IMR-90 (cell line): ENCODE data around the gene GIT2. TPM values are rescaled to one million over a fixed set of nuclear protein-coding genes. Genes with fewer than 3 reads are reported as not detected.

Experiments
- ATAC-seq: fragments of 200-7000 bp; cut with Tn5 transposase; 2 replicates; pipeline ENCODE4 v1.9.1; 2020; ENCODE audit warnings: low read depth, mild to moderate bottlenecking, moderate library complexity
- BruUV-seq: library from RNA; stranded (reverse); fragments of 400-500 nt; replicated peaks from 2 replicates; lab custom pipeline; 2021; lab: Mats Ljungman, UMichigan
- CTCF ChIA-PET: fragments of 300-600 bp; formaldehyde crosslinking; extraction: SDS; loops from one replicate; lab custom pipeline; 2021; ENCODE audit warnings: antibody characterized with exemption; lab: Yijun Ruan, JAX
- POLR2A ChIA-PET: fragments of 300-600 bp; sonication (Branson Sonifier 250); formaldehyde crosslinking; loops from one replicate; lab custom pipeline; 2022; ENCODE audit warnings: antibody characterized with exemption; ENCODE audit not compliant: unreplicated experiment; lab: Charles Lee
- DNase-seq: peaks from one replicate; pipeline ENCODE4 v3.0.0; 2013
- H2AFZ ChIP-seq: replicated peaks from 2 replicates; pipeline ENCODE3; 2013; ENCODE audit warnings: low read length, mild to moderate bottlenecking; ENCODE audit not compliant: poor library complexity
- H2AK5ac ChIP-seq: 2 replicates; pipeline ENCODE4 v1.6.1; 2013; ENCODE audit warnings: low read depth, low read length, inconsistent platforms
- H2AK9ac ChIP-seq: replicated peaks from 2 replicates; pipeline ENCODE3; 2013; ENCODE audit warnings: mild to moderate bottlenecking, low read depth, low read length, moderate library complexity; ENCODE audit not compliant: poor library complexity
- H2BK120ac ChIP-seq: 2 replicates; pipeline ENCODE4 v1.6.1; 2013; ENCODE audit warnings: low read depth, low read length, inconsistent platforms
- H2BK15ac ChIP-seq: 3 replicates; pipeline ENCODE4 v1.6.1; 2013; ENCODE audit warnings: low read depth, low read length, inconsistent platforms
- H2BK20ac ChIP-seq: 2 replicates; pipeline ENCODE4 v1.6.1; 2013; ENCODE audit warnings: low read depth, mild to moderate bottlenecking, inconsistent platforms, low read length, moderate library complexity
- H2BK5ac ChIP-seq: 2 replicates; pipeline ENCODE4 v1.6.1; 2013; ENCODE audit warnings: mild to moderate bottlenecking, low read depth, low read length, inconsistent platforms; ENCODE audit not compliant: poor library complexity, severe bottlenecking
- H3K14ac ChIP-seq: replicated peaks from 2 replicates; pipeline ENCODE4 v1.6.1; 2013; ENCODE audit warnings: low read depth, low read length, inconsistent platforms
- H3K18ac ChIP-seq: 2 replicates; pipeline ENCODE4 v1.6.1; 2013; ENCODE audit warnings: low read depth, low read length, control low read depth
- H3K23ac ChIP-seq: 2 replicates; pipeline ENCODE4 v1.6.1; 2013; ENCODE audit warnings: low read depth, low read length, inconsistent platforms
- H3K27ac ChIP-seq: 2 replicates; pipeline ENCODE4 v1.5.1; 2013; ENCODE audit warnings: mild to moderate bottlenecking, control low read depth, low read length; ENCODE audit not compliant: insufficient read depth
- H3K27me3 ChIP-seq: 2 replicates; pipeline ENCODE4 v1.6.1; 2013; ENCODE audit warnings: low read length; ENCODE audit not compliant: control insufficient read depth, insufficient read depth
- H3K36me3 ChIP-seq: 2 replicates; pipeline ENCODE4 v1.6.1; 2013; ENCODE audit warnings: low read length, mixed read lengths; ENCODE audit not compliant: control insufficient read depth, insufficient read depth
- H3K4ac ChIP-seq: 2 replicates; pipeline ENCODE4 v1.6.1; 2013; ENCODE audit warnings: low read depth, low read length, inconsistent platforms
- H3K4me1 ChIP-seq: 2 replicates; pipeline ENCODE4 v1.6.1; 2013; ENCODE audit warnings: low read length, mixed read lengths; ENCODE audit not compliant: control insufficient read depth, insufficient read depth
- H3K4me2 ChIP-seq: 2 replicates; pipeline ENCODE4 v1.6.1; 2013; ENCODE audit warnings: low read depth, mild to moderate bottlenecking, control low read depth, low read length, moderate library complexity
- H3K4me3 ChIP-seq: 2 replicates; pipeline ENCODE4 v1.5.1; 2013; ENCODE audit warnings: low read depth, mild to moderate bottlenecking, control low read depth, low read length, moderate library complexity; ENCODE audit not compliant: insufficient read depth
- H3K56ac ChIP-seq: 2 replicates; pipeline ENCODE4 v1.6.1; 2013; ENCODE audit warnings: low read length, inconsistent platforms; ENCODE audit not compliant: insufficient read depth; ENCODE audit errors: extremely low read depth
- H3K79me1 ChIP-seq, 2 experiments: 2 replicates each; pipeline ENCODE4 v1.6.1; 2013; ENCODE audit warnings: low read length in 2 of 2, inconsistent platforms in 1 of 2, low read depth in 1 of 2
- H3K9ac ChIP-seq: 2 replicates; pipeline ENCODE4 v1.6.1; 2013; ENCODE audit warnings: low read depth, low read length, control low read depth
- H3K9me1 ChIP-seq: 2 replicates; pipeline ENCODE4 v1.6.1; 2013; ENCODE audit warnings: low read length, inconsistent platforms; ENCODE audit not compliant: insufficient read depth
- H3K9me3 ChIP-seq: 2 replicates; pipeline ENCODE4 v1.6.1; 2013; ENCODE audit warnings: low read length; ENCODE audit not compliant: control insufficient read depth, insufficient read depth
- H4K20me1 ChIP-seq: 2 replicates; pipeline ENCODE4 v1.6.1; 2013; ENCODE audit warnings: low read length, inconsistent platforms; ENCODE audit not compliant: insufficient read depth
- H4K5ac ChIP-seq: 2 replicates; pipeline ENCODE4 v1.6.1; 2013; ENCODE audit warnings: mild to moderate bottlenecking, low read depth, low read length, control low read depth
- H4K8ac ChIP-seq, 2 experiments: 2 replicates each; pipeline ENCODE4 v1.6.1; 2013; ENCODE audit warnings: low read depth in 2 of 2, low read length in 2 of 2, control low read depth in 1 of 2, inconsistent platforms in 1 of 2
- H4K91ac ChIP-seq: 2 replicates; pipeline ENCODE4 v1.6.1; 2013; ENCODE audit warnings: low read depth, low read length, inconsistent platforms; ENCODE audit not compliant: insufficient read depth
- BHLHE40 ChIP-seq: fragments of 150-350 bp; IDR thresholded peaks from 2 replicates; pipeline ENCODE4 v1.6.1; 2016; ENCODE audit warnings: mild to moderate bottlenecking, low read depth, low read length
- CEBPB ChIP-seq: IDR thresholded peaks from 2 replicates; pipeline ENCODE4 v1.6.1; 2012; ENCODE audit warnings: low read depth, low read length, improper control_type of control experiment
- CHD1 ChIP-seq: IDR thresholded peaks from 2 replicates; pipeline ENCODE4 v1.6.1; 2012; ENCODE audit warnings: low read depth, low read length, improper control_type of control experiment
- CTCF ChIP-seq: conservative IDR thresholded peaks from 2 replicates; pipeline ENCODE4 v1.5.1; 2012; ENCODE audit warnings: mild to moderate bottlenecking, low read depth, low read length, improper control_type of control experiment
- ELK1 ChIP-seq: fragments of 150-350 bp; IDR thresholded peaks from 2 replicates; pipeline ENCODE4 v1.6.1; 2016; ENCODE audit warnings: low read depth, mild to moderate bottlenecking, low read length, moderate library complexity, borderline replicate concordance
- FOS ChIP-seq: fragments of 150-350 bp; IDR thresholded peaks from 2 replicates; pipeline ENCODE4 v1.6.1; 2016; ENCODE audit warnings: low read depth, low read length
- MAZ ChIP-seq: IDR thresholded peaks from 2 replicates; pipeline ENCODE4 v1.6.1; 2012; ENCODE audit warnings: low read depth, mild to moderate bottlenecking, low read length, improper control_type of control experiment, moderate library complexity, borderline replicate concordance
- MXI1 ChIP-seq: IDR thresholded peaks from 2 replicates; pipeline ENCODE4 v1.6.1; 2012; ENCODE audit warnings: low read depth, mild to moderate bottlenecking, low read length, moderate library complexity, borderline replicate concordance
- NFE2L2 ChIP-seq: fragments of 150-350 bp; IDR thresholded peaks from 2 replicates; pipeline ENCODE4 v1.6.1; 2016; ENCODE audit warnings: low read depth, mild to moderate bottlenecking, low read length
- POLR2A ChIP-seq: IDR thresholded peaks from 2 replicates; pipeline ENCODE4 v1.6.1; 2012; ENCODE audit warnings: mild to moderate bottlenecking, low read depth, low read length
- RAD21 ChIP-seq: IDR thresholded peaks from 2 replicates; pipeline ENCODE4 v1.6.1; 2012; ENCODE audit warnings: low read length, improper control_type of control experiment
- RCOR1 ChIP-seq: IDR thresholded peaks from 2 replicates; pipeline ENCODE4 v1.6.1; 2012; ENCODE audit warnings: mild to moderate bottlenecking, low read length, improper control_type of control experiment; ENCODE audit not compliant: insufficient replicate concordance
- RFX5 ChIP-seq: IDR thresholded peaks from 2 replicates; pipeline ENCODE4 v1.8.0; 2012; ENCODE audit warnings: low read depth, mild to moderate bottlenecking, low read length, moderate library complexity
- USF2 ChIP-seq: fragments of 150-350 bp; IDR thresholded peaks from 2 replicates; pipeline ENCODE4 v1.6.1; 2017; ENCODE audit warnings: mild to moderate bottlenecking, antibody characterized with exemption, low read length, low read depth
- whole genome bisulfite sequencing, 2 experiments: methylation state at CpG; one replicate each; pipeline versions ENCODE4 v1.1.5 to v1.1.7; 2013; ENCODE audit warnings: missing lambda C conversion rate in 2 of 2; ENCODE audit not compliant: insufficient read length in 1 of 2; ENCODE audit errors: extremely low coverage in 2 of 2; 5-methylcytosine and 5-hydroxymethylcytosine counted together
- dilution Hi-C: fragments of 300-500 bp; cut with HindIII; formaldehyde crosslinking; loops from one replicate; pipeline ENCODE4 v1.14.3; 2018; ENCODE audit warnings: low sequenced_read_pairs; ENCODE audit not compliant: unreplicated experiment
- in situ Hi-C: fragments of 300-500 bp; cut with MboI; formaldehyde crosslinking; loops from 3 replicates; pipeline ENCODE4 v1.14.3; 2019; ENCODE audit warnings: low sequenced_read_pairs, inconsistent platforms, mixed read lengths
- intact Hi-C: fragments of 100-400 bp; cut with micrococcal nuclease; formaldehyde crosslinking; loops from 2 replicates; pipeline ENCODE4 v1.10.0; 2022
- polyA plus RNA-seq, 3 experiments: library from polyadenylated mRNA; depleted of rRNA; stranded (reverse); fragments of >200 nt; gene quantifications; 2 replicates each; pipeline ENCODE4 v1.2.3, GENCODE V29; 2012; ENCODE audit warnings: low replicate concordance in 1 of 3
- total RNA-seq: library from RNA; depleted of rRNA; stranded (reverse); fragments of >200 nt; gene quantifications from 2 replicates; pipeline ENCODE4 v1.2.3, GENCODE V29; 2012

Gene GIT2
- total and polyA plus RNA-seq, 2 of the 4 experiments (the other 2 are of a cell fraction): 48.0 to 71.9 TPM

DNA sequence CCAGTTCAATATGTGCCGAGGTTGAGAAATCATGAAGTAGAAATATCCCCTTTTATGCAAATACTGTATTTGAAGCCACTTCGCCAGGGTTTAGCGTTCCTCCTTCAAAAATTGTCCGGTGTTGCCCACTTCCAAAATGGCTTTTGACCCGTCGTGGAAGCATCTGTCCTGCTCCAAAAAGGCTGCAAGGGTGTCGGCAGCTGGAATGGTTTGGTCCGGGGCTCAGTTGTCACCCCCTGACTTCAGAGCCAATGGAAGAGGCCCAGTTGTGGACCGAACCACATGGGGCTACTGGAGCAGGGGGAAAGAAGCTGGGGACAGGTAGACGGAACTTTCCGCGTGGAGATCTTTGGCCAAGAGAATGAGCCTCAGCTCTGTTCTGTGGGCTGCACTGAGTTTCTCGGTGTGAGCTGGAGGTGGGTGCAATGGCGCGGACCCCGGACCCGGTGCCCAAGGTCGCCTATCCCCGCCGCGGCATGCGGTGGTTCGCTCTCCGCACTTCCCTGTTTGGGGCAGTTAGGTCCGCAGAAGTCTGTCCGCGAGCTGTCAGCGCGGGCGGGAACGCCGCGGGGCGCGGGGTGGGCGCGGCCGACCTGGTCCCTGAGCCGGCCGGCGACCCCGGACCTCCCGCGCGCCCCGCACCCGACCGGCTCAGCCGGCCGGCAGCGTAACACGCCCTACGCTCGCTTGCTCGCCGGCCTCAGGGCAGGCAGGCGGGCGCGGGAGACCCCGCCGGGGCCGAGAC is 2.9 kb upstream of the GIT2 start, which contains the start of gene ANKRD13A:
TSS of gene ANKRD13A (plus strand) at position 527 of the 745 bp plus-strand sequence. CDS start 259 bp downstream, outside the sequence.
- peak within 1 kb of the TSS; percentile 98 for H2AK5ac ChIP-seq
- peak within 1 kb of the TSS; percentile 99 for H4K91ac ChIP-seq
- H3K4me1 ChIP-seq: peaks cover 16% of the 10 kb centered on the region
- peak within 1 kb of the TSS; percentile 95 for H3K18ac ChIP-seq
- H3K14ac ChIP-seq: peak within 1 kb of the TSS; percentile 98
- H3K23ac ChIP-seq: peak within 1 kb of the TSS; percentile 100
- H4K8ac ChIP-seq: peak within 1 kb of the TSS; percentile 80 to 93
- H3K9ac ChIP-seq: peak within 1 kb of the TSS; percentile 98
- H4K5ac ChIP-seq: peak within 1 kb of the TSS; percentile 73
- intact Hi-C loops (loop anchor here (5.0 kb wide), 2 partner anchors 52 to 67 kb away; no protein-coding TSS in a partner anchor), in situ Hi-C loops (no loop called here), dilution Hi-C loops (no loop called here)
- peak within 1 kb of the TSS; percentile 96 for H2AK9ac ChIP-seq
- H2BK15ac ChIP-seq: peak within 1 kb of the TSS; percentile 94
- DNase-seq (peak; percentile 95), ATAC-seq (peak; percentile 77)
- peak within 1 kb of the TSS; percentile 86 for H3K4me2 ChIP-seq
- peaks cover 14% of the 10 kb centered on the region for H3K9me1 ChIP-seq
- no peaks in the 10 kb centered on the region for H3K27me3 ChIP-seq
- peak within 1 kb of the TSS; percentile 99 for H3K27ac ChIP-seq
- H2BK5ac ChIP-seq: peak within 1 kb of the TSS; percentile 99
- peaks cover 37% of the 10 kb centered on the region for H4K20me1 ChIP-seq
- peak within 1 kb of the TSS; percentile 64 for H3K4me3 ChIP-seq
- CTCF ChIA-PET: no interaction called here
- H3K36me3 ChIP-seq: peaks cover 8% of the 10 kb centered on the region
- no peaks in the 10 kb centered on the region for H3K9me3 ChIP-seq
- H2BK20ac ChIP-seq: peak within 1 kb of the TSS; percentile 99
- no TSS peak for BruUV-seq
- peaks cover 18 to 49% of the 10 kb centered on the region in 2 experiments; a peak in 3 of 4 replicates for H3K79me1 ChIP-seq
- POLR2A ChIA-PET: no interaction called here
- WGBS, 2 experiments: 0% methylated on average over 35 of the region's 62 CpGs; no CpG with 5 or more reads in 1 of the 2 experiments
- H3K4ac ChIP-seq: peak within 1 kb of the TSS; percentile 99
- H2BK120ac ChIP-seq: peak within 1 kb of the TSS; percentile 100
- H2AFZ ChIP-seq: peak within 1 kb of the TSS; percentile 96
- peak within 1 kb of the TSS; percentile 99 for H3K56ac ChIP-seq
- TF ChIP-seq CEBPB (no peak), USF2 (no peak), POLR2A (peak; percentile 96), RAD21 (no peak), NFE2L2 (no peak), RCOR1 (no peak), MXI1 (peak; percentile 90), CTCF (no peak), FOS (no peak), RFX5 (no peak), ELK1 (no peak), CHD1 (peak; percentile 100; the same call in 1 of the 2 replicates), BHLHE40 (peak; percentile 99), MAZ (peak; percentile 14; the same call in 1 of the 2 replicates)
